Lower leg skin (tissue), 3 donors: ENCODE data around the gene PRKCH.

Source experiments
- CTCF ChIP-seq, 3 donors: fragments of 450-650 bp; IDR thresholded peaks; one replicate each; pipeline ENCODE4 v1.5.1; 2016; ENCODE audit warnings: antibody characterized with exemption in 3 of 3, mild to moderate bottlenecking in 3 of 3, moderate library complexity in 2 of 3
- POLR2A ChIP-seq, 2 donors: fragments of 450-650 bp; IDR thresholded peaks; one replicate each; pipeline ENCODE4 v1.6.1; 2016 to 2017; ENCODE audit warnings: antibody characterized with exemption in 2 of 2, mild to moderate bottlenecking in 1 of 2, moderate library complexity in 1 of 2

DNA sequence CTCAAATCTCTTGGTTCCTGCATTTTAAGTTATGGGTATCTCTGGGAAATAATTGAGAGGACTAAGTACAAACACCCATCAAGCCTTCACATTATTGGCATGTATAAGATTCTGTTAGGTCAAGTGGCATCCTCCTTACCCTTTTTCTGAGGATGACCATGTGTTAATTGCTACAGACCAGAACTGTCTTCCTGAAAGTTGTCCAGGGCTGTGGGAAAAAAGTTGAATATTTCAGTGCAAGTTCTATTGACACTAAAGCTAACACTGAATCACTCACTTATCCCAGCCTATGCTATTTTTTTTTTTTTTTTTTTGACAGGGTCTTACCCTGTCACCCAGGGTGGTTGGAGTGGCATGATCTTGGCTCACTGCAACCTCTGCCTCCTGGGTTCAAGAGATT is 243.8 kb downstream of the PRKCH start:
- TF ChIP-seq CTCF (IDR thresholded peaks at IDR 0.05) (no peak), POLR2A (IDR thresholded peaks at IDR 0.05) (no peak)
